GM10266 (cell line): ENCODE results near the gene WAPL.

ENCODE experiments used
- DNase-seq: peaks from one replicate; pipeline ENCODE4 v3.0.0; 2012; ENCODE audit errors: extremely low spot score
- TF ChIP-seq, protein P1 (sequence below): IDR thresholded peaks from 2 replicates; pipeline ENCODE4 v1.5.1; 2012; ENCODE audit warnings: mild to moderate bottlenecking, low read depth; ENCODE audit not compliant: control insufficient read depth, insufficient read depth; ENCODE audit errors: missing control alignments

Gene WAPL

GRCh38 chr10:86440874-86441843 lies 80.4 kb downstream of the WAPL start:
- TF ChIP-seq, protein P1, sequence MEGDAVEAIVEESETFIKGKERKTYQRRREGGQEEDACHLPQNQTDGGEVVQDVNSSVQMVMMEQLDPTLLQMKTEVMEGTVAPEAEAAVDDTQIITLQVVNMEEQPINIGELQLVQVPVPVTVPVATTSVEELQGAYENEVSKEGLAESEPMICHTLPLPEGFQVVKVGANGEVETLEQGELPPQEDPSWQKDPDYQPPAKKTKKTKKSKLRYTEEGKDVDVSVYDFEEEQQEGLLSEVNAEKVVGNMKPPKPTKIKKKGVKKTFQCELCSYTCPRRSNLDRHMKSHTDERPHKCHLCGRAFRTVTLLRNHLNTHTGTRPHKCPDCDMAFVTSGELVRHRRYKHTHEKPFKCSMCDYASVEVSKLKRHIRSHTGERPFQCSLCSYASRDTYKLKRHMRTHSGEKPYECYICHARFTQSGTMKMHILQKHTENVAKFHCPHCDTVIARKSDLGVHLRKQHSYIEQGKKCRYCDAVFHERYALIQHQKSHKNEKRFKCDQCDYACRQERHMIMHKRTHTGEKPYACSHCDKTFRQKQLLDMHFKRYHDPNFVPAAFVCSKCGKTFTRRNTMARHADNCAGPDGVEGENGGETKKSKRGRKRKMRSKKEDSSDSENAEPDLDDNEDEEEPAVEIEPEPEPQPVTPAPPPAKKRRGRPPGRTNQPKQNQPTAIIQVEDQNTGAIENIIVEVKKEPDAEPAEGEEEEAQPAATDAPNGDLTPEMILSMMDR: no peak
- DNase-seq: no peak

DNA sequence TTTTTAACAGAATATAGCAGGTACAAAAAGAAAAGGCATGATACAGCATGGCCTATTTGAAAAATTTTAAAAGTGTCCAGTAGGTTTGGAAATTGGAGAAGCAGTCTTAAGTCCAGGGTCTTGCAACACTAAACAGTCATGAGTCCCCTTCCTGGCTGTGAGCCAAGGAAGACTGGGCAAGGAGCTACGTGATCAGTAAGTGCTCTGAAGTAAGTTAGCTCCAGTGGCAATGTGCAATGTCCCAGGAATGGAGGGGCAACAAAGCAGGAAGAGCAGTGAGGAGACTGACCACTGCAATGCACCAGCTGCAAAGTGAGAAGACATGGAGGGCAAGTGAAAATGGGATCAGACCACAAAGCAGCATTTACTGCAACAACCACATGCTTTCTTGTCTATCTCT lies 82.0 kb downstream of the WAPL start:
- DNase-seq: no peak

DNA sequence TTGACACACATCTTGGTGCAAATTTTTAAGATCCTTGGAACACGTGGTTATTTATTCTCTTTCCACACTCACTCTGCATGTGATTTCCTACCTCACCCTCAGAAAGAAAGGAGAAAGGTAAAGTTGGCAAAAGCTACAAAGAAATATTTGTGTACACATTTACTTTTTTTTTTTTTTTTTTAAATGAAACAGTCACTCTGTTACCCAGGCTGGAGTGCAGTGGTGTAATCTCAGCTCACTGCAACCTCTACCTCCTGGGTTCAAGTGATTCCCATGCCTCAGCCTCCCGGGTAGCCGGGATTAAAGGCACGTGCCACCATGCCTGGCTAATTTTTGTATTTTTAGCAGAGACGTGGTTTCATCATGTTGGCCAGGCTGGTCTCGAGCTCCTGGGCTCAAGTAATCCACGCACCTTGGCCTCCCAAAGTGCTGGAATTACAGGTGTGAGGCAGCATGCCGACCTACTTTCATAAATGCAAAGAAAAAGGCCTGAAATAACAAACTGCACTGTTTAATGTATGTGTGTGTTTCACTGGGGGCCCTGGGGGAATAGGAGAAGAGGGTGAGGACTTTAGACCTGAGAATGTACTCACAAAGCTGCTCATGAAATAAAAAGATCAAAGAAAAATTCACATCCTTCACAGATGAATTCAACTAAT lies 83.4 kb downstream of the WAPL start:
- TF ChIP-seq, protein P1: no peak
- DNase-seq: no peak

More for the DNA sequence above, 82.0 kb downstream of the WAPL start:
- TF ChIP-seq, protein P1: no peak

GRCh38 chr10:86437447-86437846 lies 84.1 kb downstream of the WAPL start:
- TF ChIP-seq, protein P1: no peak
- DNase-seq: no peak

DNA sequence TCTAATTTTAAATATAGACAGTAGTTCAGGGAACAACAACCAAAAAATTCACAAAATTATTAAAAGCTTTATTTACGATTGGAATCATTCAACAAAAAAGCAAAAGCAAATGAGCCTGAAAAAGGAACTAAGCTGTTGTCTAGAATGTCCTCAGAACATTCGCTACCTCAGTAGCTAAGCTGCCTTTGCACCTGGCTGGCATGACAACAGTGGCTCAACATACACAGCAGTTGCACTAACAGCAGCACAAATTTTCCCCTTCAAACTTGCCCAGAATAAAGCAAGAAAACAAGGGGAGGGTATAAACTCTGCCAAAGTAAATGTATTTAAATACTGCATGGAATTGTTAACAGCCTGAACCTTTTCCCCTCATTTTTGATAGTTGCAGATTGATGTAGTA lies 84.6 kb downstream of the WAPL start:
- DNase-seq: no peak
- TF ChIP-seq, protein P1: no peak

DNA sequence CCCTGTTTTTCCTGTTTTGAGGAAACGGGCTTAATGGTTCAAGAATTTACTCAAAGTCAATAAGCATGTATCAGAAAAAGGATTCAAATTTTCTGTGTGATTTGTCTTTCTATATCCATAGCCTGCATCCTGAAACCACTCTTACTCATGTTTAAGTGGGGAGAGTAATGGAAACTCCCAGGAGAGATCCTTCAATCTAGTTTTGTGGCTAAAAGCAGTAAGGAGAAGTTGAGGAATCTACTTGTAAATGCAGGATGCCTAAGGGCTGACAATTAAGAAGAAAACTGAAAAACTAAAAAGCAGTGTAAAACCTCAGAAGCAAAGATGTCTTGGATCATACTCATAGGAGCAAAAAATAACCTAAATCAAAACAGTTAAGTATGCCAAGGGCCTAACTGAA lies 86.9 kb downstream of the WAPL start:
- DNase-seq: no peak
- TF ChIP-seq, protein P1: no peak

DNA sequence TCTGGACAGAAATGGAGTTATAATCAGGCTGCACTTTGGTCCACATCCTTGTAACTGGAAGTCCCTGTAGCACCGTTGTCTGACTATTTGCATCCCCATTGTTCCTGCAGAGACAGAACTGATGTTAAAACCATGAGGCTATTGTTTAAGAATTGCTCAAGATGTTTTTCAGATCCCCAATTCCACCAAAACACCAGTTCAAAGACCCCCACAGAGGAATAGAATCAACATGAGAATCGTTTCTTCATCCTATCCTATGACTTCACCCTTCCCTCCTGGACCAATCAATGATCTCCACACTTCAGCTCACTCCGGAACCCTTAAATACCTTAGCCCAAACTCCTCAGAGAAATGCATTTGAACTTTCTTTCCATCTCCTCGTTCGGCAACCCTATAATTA lies 97.9 kb downstream of the WAPL start:
- DNase-seq: no peak
- TF ChIP-seq, protein P1: no peak
